Stimulated activated CD8-positive, alpha-beta memory T cell treated with anti-CD3 and anti-CD28 coated beads, Interleukin-12 subunit alpha, Interleukin-12 subunit beta, amount 100 ng/mL, for 1 hour (primary cell): ENCODE results near the gene SPOP.
"Not testable (repeated sequence)": the region's sequence is repeated elsewhere in the genome, so short reads cannot be mapped to it uniquely, and the experiment has no call there.

Experiments
- DNase-seq: peaks from one replicate; pipeline ENCODE4 v3.0.0-alpha.2; 2020; ENCODE audit warnings: low read depth

SPOP gene

GRCh38 chr17:49571764-49572163, 106.1 kb downstream of the SPOP start:
- DNase-seq, result no peak

GRCh38 chr17:49571283-49571682, 106.6 kb downstream of the SPOP start:
- no peak for DNase-seq

GRCh38 chr17:49570540-49571242, 107.2 kb downstream of the SPOP start:
- DNase-seq, result no peak

GRCh38 chr17:49568695-49569047, 109.2 kb downstream of the SPOP start:
- not testable (repeated sequence) for DNase-seq

GRCh38 chr17:49567871-49568694, 109.8 kb downstream of the SPOP start:
- peak; percentile 69 for DNase-seq

- DNase-seq, result no peak
Observed at GRCh38 chr17:49567104-49567521, 110.8 kb downstream of the SPOP start.

- no peak for DNase-seq
Observed at GRCh38 chr17:49566668-49567071, 111.2 kb downstream of the SPOP start.

GRCh38 chr17:49565948-49566491, 111.9 kb downstream of the SPOP start:
- DNase-seq, result no peak

- no peak for DNase-seq
Observed at GRCh38 chr17:49564638-49565037, 113.3 kb downstream of the SPOP start.

GRCh38 chr17:49557312-49558024, 120.4 kb downstream of the SPOP start:
- DNase-seq, result no peak

GRCh38 chr17:49556223-49556943, 121.5 kb downstream of the SPOP start:
- peak; percentile 72 for DNase-seq

GRCh38 chr17:49555495-49556222, 122.2 kb downstream of the SPOP start:
- DNase-seq, result no peak

GRCh38 chr17:49554694-49555494, 123.0 kb downstream of the SPOP start:
- DNase-seq, result no peak

GRCh38 chr17:49553676-49554335, 124.1 kb downstream of the SPOP start:
- no peak for DNase-seq

- DNase-seq, result no peak
Observed at GRCh38 chr17:49552070-49552751, 125.7 kb downstream of the SPOP start.

- DNase-seq, result no peak
Observed at GRCh38 chr17:49551221-49552069, 126.5 kb downstream of the SPOP start.

- not testable (repeated sequence) for DNase-seq
Observed at GRCh38 chr17:49550764-49551163, 127.1 kb downstream of the SPOP start.
